Measurements from ENCODE around the gene FOXL3.

DNA sequence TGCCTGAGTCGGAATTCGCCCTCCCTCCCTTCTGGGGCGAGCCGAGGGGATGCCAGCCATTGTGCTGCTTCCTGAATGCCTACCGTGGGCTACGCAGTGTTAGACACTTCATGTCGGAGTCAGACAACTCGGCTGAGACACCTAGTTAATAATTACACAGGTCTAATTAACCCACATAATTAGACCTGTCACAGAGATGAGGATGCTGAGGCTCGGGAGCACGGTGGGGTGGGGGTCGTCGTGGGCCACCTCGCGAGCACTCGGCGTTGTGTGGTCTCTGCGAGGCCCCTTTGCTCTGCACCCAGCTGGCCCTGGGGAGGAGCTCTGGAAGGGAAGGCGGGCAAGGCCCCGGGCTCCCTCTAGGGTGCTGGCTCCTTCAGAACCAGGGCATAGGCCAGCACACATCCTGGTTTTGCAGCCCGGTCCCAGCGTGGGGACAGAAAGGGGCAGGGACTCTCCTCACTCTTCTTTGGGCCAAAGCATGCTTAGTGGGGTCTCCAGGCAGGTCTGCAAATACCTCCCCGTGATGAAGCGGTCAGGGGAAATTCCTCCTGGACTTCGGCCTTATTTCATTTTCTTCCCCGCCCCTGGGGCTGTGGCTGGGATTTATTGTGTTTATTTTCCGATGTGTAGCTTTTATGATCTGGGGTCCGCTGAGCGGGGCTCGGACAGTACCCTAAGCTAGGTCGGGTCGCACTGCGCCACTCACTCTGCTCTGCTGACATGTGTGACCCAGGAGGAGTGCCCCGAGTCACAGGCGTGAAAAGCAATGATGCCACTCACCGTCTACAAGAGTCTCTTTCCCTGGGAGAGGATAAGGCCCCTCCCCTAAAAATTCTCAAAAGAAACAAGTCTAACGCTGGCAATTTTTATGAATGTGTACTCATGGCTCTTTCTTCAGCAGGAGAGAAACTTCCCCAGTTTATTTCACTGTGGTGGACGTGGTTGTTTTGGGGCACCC lies 4.9 kb upstream of the FOXL3 start:
- TF ChIP-seq POLR2A (IDR thresholded peaks at IDR 0.05) (no peak), EP300 (IDR thresholded peaks at IDR 0.05) (no peak)
- TF ChIP-seq, protein P1, sequence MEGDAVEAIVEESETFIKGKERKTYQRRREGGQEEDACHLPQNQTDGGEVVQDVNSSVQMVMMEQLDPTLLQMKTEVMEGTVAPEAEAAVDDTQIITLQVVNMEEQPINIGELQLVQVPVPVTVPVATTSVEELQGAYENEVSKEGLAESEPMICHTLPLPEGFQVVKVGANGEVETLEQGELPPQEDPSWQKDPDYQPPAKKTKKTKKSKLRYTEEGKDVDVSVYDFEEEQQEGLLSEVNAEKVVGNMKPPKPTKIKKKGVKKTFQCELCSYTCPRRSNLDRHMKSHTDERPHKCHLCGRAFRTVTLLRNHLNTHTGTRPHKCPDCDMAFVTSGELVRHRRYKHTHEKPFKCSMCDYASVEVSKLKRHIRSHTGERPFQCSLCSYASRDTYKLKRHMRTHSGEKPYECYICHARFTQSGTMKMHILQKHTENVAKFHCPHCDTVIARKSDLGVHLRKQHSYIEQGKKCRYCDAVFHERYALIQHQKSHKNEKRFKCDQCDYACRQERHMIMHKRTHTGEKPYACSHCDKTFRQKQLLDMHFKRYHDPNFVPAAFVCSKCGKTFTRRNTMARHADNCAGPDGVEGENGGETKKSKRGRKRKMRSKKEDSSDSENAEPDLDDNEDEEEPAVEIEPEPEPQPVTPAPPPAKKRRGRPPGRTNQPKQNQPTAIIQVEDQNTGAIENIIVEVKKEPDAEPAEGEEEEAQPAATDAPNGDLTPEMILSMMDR (IDR thresholded peaks at IDR 0.05) = no peak
